Smooth muscle cell (in vitro differentiated cells): Measurements from ENCODE around the gene OR52E8. TPM values are rescaled to one million over a fixed set of nuclear protein-coding genes. Genes with fewer than 3 reads are reported as not detected.

Experiments
- DNase-seq: peaks from one replicate; lab custom pipeline; 2025; ENCODE audit not compliant: unreplicated experiment; lab: John Stamatoyannopoulos, UW
- H2AFZ ChIP-seq: fragments of 200-600 bp; sonication (generic); 2 replicates; pipeline ENCODE4 v1.6.0; 2016; ENCODE audit warnings: antibody characterized with exemption, low read depth, mild to moderate bottlenecking
- H3F3A ChIP-seq: fragments of 200-600 bp; sonication (generic); 2 replicates; pipeline ENCODE4 v1.6.0; 2017; ENCODE audit warnings: antibody characterized with exemption, low read depth
- H3K27ac ChIP-seq: fragments of 200-600 bp; sonication (generic); 2 replicates; pipeline ENCODE4 v1.5.1; 2016; ENCODE audit warnings: low read depth, mild to moderate bottlenecking
- H3K27me3 ChIP-seq: fragments of 200-600 bp; sonication (generic); 2 replicates; pipeline ENCODE4 v1.6.1; 2016; ENCODE audit warnings: low read depth, mild to moderate bottlenecking
- H3K36me3 ChIP-seq: fragments of 200-600 bp; sonication (generic); 2 replicates; pipeline ENCODE4 v1.5.1; 2016; ENCODE audit warnings: low read depth
- H3K4me1 ChIP-seq: fragments of 200-600 bp; sonication (generic); 2 replicates; pipeline ENCODE4 v1.5.1; 2016; ENCODE audit warnings: low read depth
- H3K4me2 ChIP-seq: fragments of 200-600 bp; sonication (generic); 2 replicates; pipeline ENCODE4 v1.6.0; 2016; ENCODE audit warnings: mild to moderate bottlenecking
- H3K4me3 ChIP-seq: fragments of 200-600 bp; sonication (generic); 2 replicates; pipeline ENCODE4 v1.5.1; 2016; ENCODE audit warnings: mild to moderate bottlenecking
- H3K79me2 ChIP-seq: fragments of 200-600 bp; sonication (generic); 2 replicates; pipeline ENCODE4 v1.6.0; 2016; ENCODE audit warnings: low read depth, mild to moderate bottlenecking
- H3K9ac ChIP-seq: fragments of 200-600 bp; sonication (generic); 2 replicates; pipeline ENCODE4 v1.6.0; 2016; ENCODE audit warnings: low read depth
- H3K9me3 ChIP-seq: fragments of 200-600 bp; sonication (generic); replicated peaks from 2 replicates; pipeline ENCODE4 v1.5.1; 2016; ENCODE audit warnings: low read depth
- H4K20me1 ChIP-seq: fragments of 200-600 bp; sonication (generic); 2 replicates; pipeline ENCODE4 v1.6.0; 2016; ENCODE audit warnings: low read depth
- CTCF ChIP-seq: fragments of 200-600 bp; sonication (generic); IDR thresholded peaks from 2 replicates; pipeline ENCODE4 v1.5.1; 2017; ENCODE audit warnings: borderline replicate concordance, mild to moderate bottlenecking, antibody characterized with exemption; ENCODE audit not compliant: insufficient read depth, poor library complexity, severe bottlenecking
- WGBS: methylation state at CpG from one replicate; pipeline ENCODE4 v1.1.7; 2016; ENCODE audit warnings: low lambda C conversion rate; 5-methylcytosine and 5-hydroxymethylcytosine counted together
- polyA plus RNA-seq: library from polyadenylated mRNA; unstranded; fragments of >200 nt; fragmentation: Nextera tagmentation; extraction: Ambion mirVana; gene quantifications from 2 replicates; pipeline ENCODE4 v1.2.1, GENCODE V29; 2016
- total RNA-seq: library from RNA; depleted of rRNA; stranded (reverse); fragments of >200 nt; gene quantifications from 2 replicates; pipeline ENCODE4 v1.2.3, GENCODE V29; 2014

OR52E8 gene
- total and polyA plus RNA-seq, 2 experiments from 2014 or later: not detected

- WGBS: 52% methylated on average over 6 of the region's 6 CpGs
- H3K4me1 ChIP-seq: no peaks in the 10 kb centered on the region
- no peaks in the 10 kb centered on the region for H4K20me1 ChIP-seq
- H3K27me3 ChIP-seq: no peaks in the 10 kb centered on the region
- peak overlapping the region; percentile 31 for H3K27ac ChIP-seq
- H3K9ac ChIP-seq: no peak overlapping the region
- no peaks in the 10 kb centered on the region for H3F3A ChIP-seq
- H3K9me3 ChIP-seq: no peaks in the 10 kb centered on the region
- H2AFZ ChIP-seq: no peak overlapping the region
- H3K4me3 ChIP-seq: no peak overlapping the region
- no peak for DNase-seq
- H3K36me3 ChIP-seq: no peaks in the 10 kb centered on the region
- TF ChIP-seq CTCF: no peak
- no peaks in the 10 kb centered on the region for H3K79me2 ChIP-seq
- no peak overlapping the region for H3K4me2 ChIP-seq
Measured at GRCh38 chr11:5831196-5831829, 26.2 kb downstream of the OR52E8 start.

- no peak overlapping the region for H3K9ac ChIP-seq
- no peaks in the 10 kb centered on the region for H3K79me2 ChIP-seq
- H3K4me2 ChIP-seq: no peak overlapping the region
- no peaks in the 10 kb centered on the region for H3K4me1 ChIP-seq
- no peaks in the 10 kb centered on the region for H4K20me1 ChIP-seq
- no peak overlapping the region for H3K27ac ChIP-seq
- TF ChIP-seq CTCF: no peak
- DNase-seq: no peak
- WGBS: 61% methylated on average over 1 of the region's 1 CpG
- no peaks in the 10 kb centered on the region for H3K36me3 ChIP-seq
- no peaks in the 10 kb centered on the region for H3K27me3 ChIP-seq
- peak overlapping the region; percentile 52 for H2AFZ ChIP-seq
- H3F3A ChIP-seq: no peaks in the 10 kb centered on the region
- no peaks in the 10 kb centered on the region for H3K9me3 ChIP-seq
- no peak overlapping the region for H3K4me3 ChIP-seq
Measured at GRCh38 chr11:5818245-5818886, 39.1 kb downstream of the OR52E8 start.

- 80% methylated on average over 4 of the region's 4 CpGs for WGBS
- no peak overlapping the region for H3K4me3 ChIP-seq
Measured at GRCh38 chr11:5815534-5815933, 42.0 kb downstream of the OR52E8 start.

More at GRCh38 chr11:5815534-5815933, 42.0 kb downstream of the OR52E8 start:
- Histone ChIP-seq H3K27ac (no peak overlapping the region), H3F3A (no peaks in the 10 kb centered on the region), H3K4me1 (no peaks in the 10 kb centered on the region), H3K36me3 (no peaks in the 10 kb centered on the region), H2AFZ (no peak overlapping the region), H3K9ac (no peak overlapping the region), H3K9me3 (no peaks in the 10 kb centered on the region), H3K4me2 (no peak overlapping the region), H4K20me1 (no peaks in the 10 kb centered on the region), H3K27me3 (no peaks in the 10 kb centered on the region), H3K79me2 (no peaks in the 10 kb centered on the region)
- no peak for DNase-seq
- TF ChIP-seq CTCF: no peak
